Nephron progenitor cell (in vitro differentiated cells): ENCODE data around the gene AP3M1.
A peak's percentile ranks its signal among the peaks of the same experiment; 100 is the strongest.
"Not testable (repeated sequence)": the region's sequence is repeated elsewhere in the genome, so short reads cannot be mapped to it uniquely, and the experiment has no call there.

ENCODE experiments used
- DNase-seq: peaks from one replicate; pipeline ENCODE4 v3.0.0; 2021
- H3K27ac Mint-ChIP-seq: 2 replicates; pipeline ENCODE4 v1.8.0; 2021; ENCODE audit warnings: mild to moderate bottlenecking, moderate library complexity, mixed read lengths
- H3K27me3 Mint-ChIP-seq: 2 replicates; pipeline ENCODE4 v1.8.0; 2021; ENCODE audit warnings: mild to moderate bottlenecking, low read depth, mixed read lengths; ENCODE audit not compliant: poor library complexity
- H3K36me3 Mint-ChIP-seq: 2 replicates; pipeline ENCODE4 v1.8.0; 2021; ENCODE audit warnings: low read depth, mixed read lengths
- H3K4me1 Mint-ChIP-seq: 2 replicates; pipeline ENCODE4 v1.8.0; 2021; ENCODE audit warnings: mixed read lengths
- H3K4me3 Mint-ChIP-seq: 2 replicates; pipeline ENCODE4 v1.8.0; 2021; ENCODE audit warnings: mild to moderate bottlenecking, moderate library complexity, mixed read lengths
- H3K9me3 Mint-ChIP-seq: 2 replicates; pipeline ENCODE4 v1.8.0; 2021; ENCODE audit warnings: mild to moderate bottlenecking, moderate library complexity, mixed read lengths
- CTCF ChIP-seq: fragments of 200-600 bp; sonication (generic); IDR thresholded peaks from 2 replicates; pipeline ENCODE4 v1.5.0; 2021; ENCODE audit warnings: antibody characterized with exemption

Gene AP3M1

DNA sequence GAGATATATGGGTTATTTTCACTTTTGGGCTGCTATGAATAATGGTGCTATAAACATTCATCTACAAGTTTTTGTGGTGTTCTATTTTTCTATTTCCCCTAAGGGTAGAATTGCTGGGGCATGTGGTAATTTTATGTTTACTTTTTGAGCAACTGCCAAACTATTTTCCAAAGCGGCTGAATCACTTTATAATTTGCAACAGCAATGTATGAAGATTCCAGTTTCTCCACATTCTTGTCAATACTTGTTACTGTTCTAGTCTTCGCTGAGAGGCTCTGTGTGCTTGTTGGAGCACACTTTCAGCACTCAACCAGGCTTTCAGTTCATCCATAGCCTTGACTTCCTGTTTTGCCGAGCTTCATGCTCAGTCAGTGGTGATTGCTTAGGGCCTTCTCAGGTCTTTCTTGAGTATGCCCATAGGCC is 39.4 kb upstream of the AP3M1 start:
- no peak for DNase-seq
- Mint-ChIP-seq H3K4me1 (peaks cover 8% of the 10 kb centered on the region), H3K27me3 (no peaks in the 10 kb centered on the region), H3K9me3 (peaks cover 4% of the 10 kb centered on the region), H3K36me3 (peaks cover 14% of the 10 kb centered on the region), H3K4me3 (no peak overlapping the region), H3K27ac (no peak overlapping the region)
- TF ChIP-seq CTCF, result no peak

- H3K27ac Mint-ChIP-seq, H3K4me1 Mint-ChIP-seq, H3K27me3 Mint-ChIP-seq, H3K9me3 Mint-ChIP-seq, DNase-seq, H3K4me3 Mint-ChIP-seq: not testable (repeated sequence)
- peaks cover 16% of the 10 kb centered on the region for H3K36me3 Mint-ChIP-seq
These were observed 38.0 kb upstream of the AP3M1 start for GRCh38 chr10:74188617-74189016.

- H3K4me1 Mint-ChIP-seq, result no peaks in the 10 kb centered on the region
- no peak overlapping the region for H3K4me3 Mint-ChIP-seq
- no peak for TF ChIP-seq CTCF
- peaks cover 16% of the 10 kb centered on the region for H3K36me3 Mint-ChIP-seq
- H3K9me3 Mint-ChIP-seq, result peaks cover 4% of the 10 kb centered on the region
- no peak overlapping the region for H3K27ac Mint-ChIP-seq
- H3K27me3 Mint-ChIP-seq, result no peaks in the 10 kb centered on the region
- no peak for DNase-seq
These were observed 36.6 kb upstream of the AP3M1 start for GRCh38 chr10:74187237-74187636.

- H3K9me3 Mint-ChIP-seq, result peaks cover 4% of the 10 kb centered on the region
- H3K36me3 Mint-ChIP-seq, result peaks cover 16% of the 10 kb centered on the region
- H3K27ac Mint-ChIP-seq, result no peak overlapping the region
- H3K4me1 Mint-ChIP-seq, result no peaks in the 10 kb centered on the region
- TF ChIP-seq CTCF, result no peak
- DNase-seq, result no peak
- H3K27me3 Mint-ChIP-seq, result no peaks in the 10 kb centered on the region
- no peak overlapping the region for H3K4me3 Mint-ChIP-seq
These were observed 36.0 kb upstream of the AP3M1 start for GRCh38 chr10:74186678-74187077.

- DNase-seq, result no peak
- H3K27ac Mint-ChIP-seq, result no peak overlapping the region
- H3K27me3 Mint-ChIP-seq, result no peaks in the 10 kb centered on the region
- no peak for TF ChIP-seq CTCF
- H3K4me3 Mint-ChIP-seq, result no peak overlapping the region
- peaks cover 5% of the 10 kb centered on the region for H3K36me3 Mint-ChIP-seq
- peaks cover 14% of the 10 kb centered on the region for H3K4me1 Mint-ChIP-seq
- H3K9me3 Mint-ChIP-seq, result no peaks in the 10 kb centered on the region
These were observed 28.6 kb upstream of the AP3M1 start for GRCh38 chr10:74179111-74179710.

DNA sequence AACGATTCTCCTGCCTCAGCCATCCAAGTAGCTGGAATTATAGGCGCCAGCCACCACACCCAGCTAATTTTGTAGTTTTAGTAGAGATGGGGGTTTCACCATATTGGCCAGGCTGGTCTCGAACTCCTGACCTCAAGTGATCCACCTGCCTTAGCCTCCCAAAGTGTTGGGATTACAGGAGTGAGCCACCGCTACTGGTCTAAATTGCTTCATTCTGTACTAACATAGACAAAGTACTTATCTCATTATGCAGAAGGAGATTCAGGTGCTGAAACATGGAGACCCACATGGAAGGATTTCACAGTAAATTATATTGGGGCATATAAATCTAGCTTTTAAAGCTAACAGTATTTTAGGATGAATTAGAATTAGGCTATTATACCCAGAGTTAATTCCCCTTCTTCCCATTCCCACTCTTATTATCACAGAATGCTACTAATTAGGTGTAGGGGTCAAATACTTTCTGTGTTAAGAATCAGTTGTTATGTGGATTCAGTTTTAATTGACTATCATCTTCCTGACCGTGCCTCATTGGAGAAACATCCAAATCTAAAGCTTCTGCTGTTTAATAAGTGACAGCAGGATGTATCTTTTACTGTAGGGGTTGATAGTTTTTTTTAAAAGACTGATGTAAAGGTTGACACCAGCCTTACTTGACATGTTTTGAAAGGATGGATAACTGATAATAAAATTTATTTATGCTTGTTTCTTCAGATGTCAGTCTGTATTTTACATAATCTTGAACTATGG is 27.6 kb upstream of the AP3M1 start:
- no peak overlapping the region for H3K27ac Mint-ChIP-seq
- no peaks in the 10 kb centered on the region for H3K27me3 Mint-ChIP-seq
- H3K36me3 Mint-ChIP-seq, result peaks cover 5% of the 10 kb centered on the region
- DNase-seq, result no peak
- TF ChIP-seq CTCF, result no peak
- peak overlapping the region; percentile 18 for H3K4me3 Mint-ChIP-seq
- H3K9me3 Mint-ChIP-seq, result no peaks in the 10 kb centered on the region
- peaks cover 14% of the 10 kb centered on the region for H3K4me1 Mint-ChIP-seq
